Sigmoid colon (tissue), 7 donors: ENCODE data around the gene APOBEC3B. TPM values are rescaled to one million over a fixed set of nuclear protein-coding genes. Genes with fewer than 3 reads are reported as not detected.
A peak's percentile ranks its signal among the peaks of the same experiment; 100 is the strongest.
"Not testable (repeated sequence)": the region's sequence is repeated elsewhere in the genome, so short reads cannot be mapped to it uniquely, and the experiment has no call there.

Experiments used
- DNase-seq: peaks from one replicate; pipeline ENCODE4 v3.0.0-alpha.2; 2019
- H3K27ac ChIP-seq, 4 donors: fragments of 200-600 bp; sonication (generic); one replicate each; pipeline ENCODE4 v1.5.1; 2016 to 2019; ENCODE audit warnings: mild to moderate bottlenecking in 1 of 4
- H3K27me3 ChIP-seq, 3 donors: fragments of 200-600 bp; sonication (generic); one replicate each; pipeline ENCODE4 v1.5.1; 2019; ENCODE audit warnings: mild to moderate bottlenecking in 1 of 3
- H3K36me3 ChIP-seq, 4 donors: fragments of 200-600 bp; sonication (generic); one replicate each; pipeline ENCODE4 v1.5.1; 2016 to 2019
- H3K4me1 ChIP-seq, 4 donors: fragments of 200-600 bp; sonication (generic); one replicate each; pipeline ENCODE4 v1.5.1; 2017 to 2019
- H3K4me3 ChIP-seq, 4 donors: fragments of 200-600 bp; sonication (generic); one replicate each; pipeline ENCODE4 v1.5.1; 2017 to 2019; ENCODE audit warnings: mild to moderate bottlenecking in 2 of 4, moderate library complexity in 1 of 4
- H3K9me3 ChIP-seq, 4 donors: fragments of 200-600 bp in 3 of 4; sonication (generic) in 3 of 4; one replicate each; pipeline versions ENCODE4 v1.5.1 to v1.6.1; 2013 to 2019
- EP300 ChIP-seq, 4 donors: sonication (generic); formaldehyde crosslinking; IDR thresholded peaks; one replicate each; pipeline ENCODE4 v1.6.1; 2017; ENCODE audit warnings: antibody characterized with exemption in 4 of 4
- POLR2A ChIP-seq, 2 donors: fragments of 450-650 bp; IDR thresholded peaks; one replicate each; pipeline ENCODE4 v1.6.1; 2016; ENCODE audit warnings: antibody characterized with exemption in 2 of 2, mild to moderate bottlenecking in 2 of 2, moderate library complexity in 2 of 2
- POLR2AphosphoS5 ChIP-seq, 4 donors: sonication (generic); formaldehyde crosslinking; IDR thresholded peaks; one replicate each; pipeline ENCODE4 v1.6.1; 2017; ENCODE audit warnings: antibody characterized with exemption in 4 of 4
- WGBS, 2 donors: extraction: QIAGEN DNeasy Blood & Tissue Kit; methylation state at CpG; one replicate each; pipeline ENCODE4 v1.1.7; 2013; 5-methylcytosine and 5-hydroxymethylcytosine counted together
- intact Hi-C: fragments of 100-400 bp; cut with DNase I; formaldehyde crosslinking; loops from one replicate; pipeline ENCODE4 v1.15.1; 2023
- polyA plus RNA-seq, 3 donors: library from polyadenylated mRNA; stranded (reverse); fragments of 200-250 nt; gene quantifications; one replicate each; pipeline ENCODE4 v1.2.3, GENCODE V29; 2013
- total RNA-seq, 4 donors: library from RNA; depleted of rRNA; stranded (reverse); fragments of >200 nt; gene quantifications; one replicate each; pipeline ENCODE4 v1.1.0, GENCODE V29; 2016
- TF ChIP-seq, protein P1 (sequence below), 4 experiments: fragments of 450-650 bp in 3 of 4; fragments of 200-600 bp in 1 of 4; IDR thresholded peaks; one replicate each; pipeline ENCODE4 v1.5.1; 2016 to 2019; ENCODE audit warnings: antibody characterized with exemption in 4 of 4, mild to moderate bottlenecking in 3 of 4, moderate library complexity in 2 of 4
- donor health status: healthy with polysubstance abuse.
- donor health status: Bipolar disorder and iron deficiency.
- donor health status: healthy.

APOBEC3B gene
- total and polyA plus RNA-seq, 7 donors, result 0.71 to 81.6 (median 13.5) TPM; not detected in 2

DNA sequence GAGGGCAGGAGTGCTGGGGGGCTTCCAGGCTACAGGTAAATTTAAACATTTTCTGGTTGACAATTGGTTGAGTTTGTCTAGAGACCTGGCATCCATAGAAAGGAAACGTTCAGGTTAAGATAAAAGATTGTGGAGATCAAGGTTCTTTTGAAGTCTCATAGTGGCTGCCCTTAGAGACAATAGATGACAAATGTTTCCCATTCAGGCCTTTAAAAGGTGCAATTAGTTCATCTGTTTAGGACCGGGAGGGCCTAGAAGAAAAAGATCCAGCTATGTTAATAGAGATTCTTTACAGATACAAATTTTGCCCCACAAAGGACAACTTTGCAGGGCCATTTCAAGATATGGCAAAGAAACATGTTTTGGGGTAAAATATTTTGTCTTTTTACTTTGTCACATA is 54.9 kb downstream of the APOBEC3B start:
- 50 to 52% methylated on average over 2 of the region's 2 CpGs for WGBS, 2 donors
- not testable (repeated sequence) for H3K4me3 ChIP-seq

DNA sequence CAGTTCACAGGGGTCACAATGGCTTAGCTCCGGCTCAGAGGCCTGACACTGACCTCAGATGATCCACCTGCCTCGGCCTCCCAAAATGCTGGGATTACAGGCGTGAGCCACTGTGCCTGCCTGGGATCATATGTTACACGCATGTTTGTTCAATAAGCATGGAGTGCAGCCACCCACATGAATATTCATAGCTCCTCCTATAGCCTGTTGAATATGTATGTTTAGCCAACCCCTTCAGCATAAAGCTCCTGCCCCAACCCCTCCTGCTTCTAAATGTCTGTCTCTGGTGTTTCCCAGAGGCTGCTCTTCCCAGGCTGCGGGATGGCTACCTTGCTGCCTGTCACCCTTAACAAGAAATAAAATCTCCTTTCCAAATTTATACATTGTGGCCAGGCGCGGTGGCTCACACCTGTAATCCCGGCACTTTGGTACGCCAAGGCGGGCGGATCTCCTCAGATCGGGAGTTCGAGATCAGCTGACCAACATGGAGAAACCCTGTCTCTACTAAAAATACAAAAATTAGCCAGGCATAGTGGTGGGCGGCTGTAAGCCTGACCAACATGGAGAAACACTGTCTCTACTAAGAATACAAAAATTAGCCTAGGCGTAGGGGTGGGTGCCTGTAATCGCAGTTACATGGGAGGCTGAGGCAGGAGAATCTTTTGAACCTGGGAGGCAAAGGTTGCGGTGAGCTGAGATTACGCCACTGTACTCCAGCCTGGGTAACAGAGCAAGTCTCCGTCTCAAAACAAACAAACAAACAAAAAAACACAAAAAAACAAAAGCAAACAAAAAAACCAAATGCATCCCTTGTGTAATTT is 57.4 kb downstream of the APOBEC3B start:
- TF ChIP-seq POLR2A (IDR thresholded peaks at IDR 0.05) (no peak), EP300 (IDR thresholded peaks at IDR 0.05) (no peak), POLR2AphosphoS5 (IDR thresholded peaks at IDR 0.05) (no peak)
- TF ChIP-seq, protein P1, sequence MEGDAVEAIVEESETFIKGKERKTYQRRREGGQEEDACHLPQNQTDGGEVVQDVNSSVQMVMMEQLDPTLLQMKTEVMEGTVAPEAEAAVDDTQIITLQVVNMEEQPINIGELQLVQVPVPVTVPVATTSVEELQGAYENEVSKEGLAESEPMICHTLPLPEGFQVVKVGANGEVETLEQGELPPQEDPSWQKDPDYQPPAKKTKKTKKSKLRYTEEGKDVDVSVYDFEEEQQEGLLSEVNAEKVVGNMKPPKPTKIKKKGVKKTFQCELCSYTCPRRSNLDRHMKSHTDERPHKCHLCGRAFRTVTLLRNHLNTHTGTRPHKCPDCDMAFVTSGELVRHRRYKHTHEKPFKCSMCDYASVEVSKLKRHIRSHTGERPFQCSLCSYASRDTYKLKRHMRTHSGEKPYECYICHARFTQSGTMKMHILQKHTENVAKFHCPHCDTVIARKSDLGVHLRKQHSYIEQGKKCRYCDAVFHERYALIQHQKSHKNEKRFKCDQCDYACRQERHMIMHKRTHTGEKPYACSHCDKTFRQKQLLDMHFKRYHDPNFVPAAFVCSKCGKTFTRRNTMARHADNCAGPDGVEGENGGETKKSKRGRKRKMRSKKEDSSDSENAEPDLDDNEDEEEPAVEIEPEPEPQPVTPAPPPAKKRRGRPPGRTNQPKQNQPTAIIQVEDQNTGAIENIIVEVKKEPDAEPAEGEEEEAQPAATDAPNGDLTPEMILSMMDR (IDR thresholded peaks at IDR 0.05), result no peak
- DNase-seq, result no peak
- H3K27ac ChIP-seq, result peak overlapping the region; percentile 83 to 91 (median 86)
- no peaks in the 10 kb centered on the region for H3K9me3 ChIP-seq
- intact Hi-C loops, result no loop called here
- whole genome bisulfite sequencing, 2 donors, result 89 to 95% methylated on average over 19 of the region's 19 CpGs
- no peaks in the 10 kb centered on the region for H3K27me3 ChIP-seq
- H3K4me1 ChIP-seq, result peaks cover 0 to 18% (median 10%) of the 10 kb centered on the region in 4 donors
- H3K36me3 ChIP-seq, result no peaks in the 10 kb centered on the region
- H3K4me3 ChIP-seq, result peak overlapping the region in 1 of 4 donors; percentile 73

More for the DNA sequence above, 54.9 kb downstream of the APOBEC3B start:
- H3K9me3 ChIP-seq, H3K36me3 ChIP-seq, intact Hi-C loops, DNase-seq, H3K27ac ChIP-seq, H3K27me3 ChIP-seq: not testable (repeated sequence)
- peaks cover 0 to 18% (median 10%) of the 10 kb centered on the region in 4 donors for H3K4me1 ChIP-seq

- 27 to 30% methylated on average over 10 to 11 of the region's 14 CpGs for WGBS, 2 donors
- H3K9me3 ChIP-seq, intact Hi-C loops, H3K27me3 ChIP-seq, DNase-seq, H3K36me3 ChIP-seq: not testable (repeated sequence)
- peaks cover 0 to 18% (median 10%) of the 10 kb centered on the region in 4 donors for H3K4me1 ChIP-seq
- peak overlapping the region; percentile 83 to 91 (median 86) for H3K27ac ChIP-seq
- peak overlapping the region; percentile 51 to 73 (median 60) for H3K4me3 ChIP-seq
Observed at GRCh38 chr22:39040155-39040537, 58.0 kb downstream of the APOBEC3B start.

- 1% methylated on average over 20 to 21 of the region's 21 CpGs for WGBS, 2 donors
- H3K4me1 ChIP-seq, result peaks cover 0 to 18% (median 10%) of the 10 kb centered on the region in 4 donors
- intact Hi-C loops, H3K9me3 ChIP-seq, H3K27me3 ChIP-seq, H3K36me3 ChIP-seq: not testable (repeated sequence)
- peak within 1 kb of the TSS; percentile 83 to 91 (median 86) for H3K27ac ChIP-seq
- peak within 1 kb of the TSS; percentile 51 to 73 (median 60) for H3K4me3 ChIP-seq
- peak; percentile 89 for DNase-seq
- TF ChIP-seq POLR2AphosphoS5 (IDR thresholded peaks at IDR 0.05), result peak; percentile 26 to 49 (median 42)
- peak in 1 of 2 donors; percentile 15 for TF ChIP-seq POLR2A (IDR thresholded peaks at IDR 0.05)
Observed at GRCh38 chr22:39040538-39041296, 58.6 kb downstream of the APOBEC3B start, which contains the start of gene APOBEC3F. Gene APOBEC3F, plus strand, starts transcription at chr22:39040864. Its CDS starts 97 bp downstream, at chr22:39040961.

DNA sequence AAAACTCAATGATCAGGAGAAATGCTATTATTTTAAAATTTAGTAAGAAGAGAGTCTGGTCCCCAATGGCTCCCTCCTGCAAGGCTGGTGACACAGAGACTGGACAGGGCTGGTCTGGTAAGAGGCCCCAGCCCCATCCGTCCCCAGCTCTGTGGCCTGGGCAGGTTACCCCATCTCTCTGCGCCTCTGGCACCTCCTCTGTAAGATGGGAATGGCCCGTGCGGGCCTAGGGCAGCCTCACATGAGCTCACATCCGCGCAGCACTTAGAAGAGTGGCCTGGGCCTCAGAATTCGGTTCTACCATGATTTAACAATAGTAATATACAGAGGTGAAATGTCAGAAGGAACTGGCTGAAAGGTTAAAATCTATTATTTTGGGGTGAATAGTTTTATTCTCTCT is 59.8 kb downstream of the APOBEC3B start:
- Histone ChIP-seq H3K4me3 (no peak overlapping the region), H3K36me3 (peaks cover 0 to 10% (median 0%) of the 10 kb centered on the region in 4 donors), H3K9me3 (no peaks in the 10 kb centered on the region), H3K27ac (peak overlapping the region in 3 of 4 donors; percentile 85 to 91 (median 88)), H3K4me1 (peaks cover 0 to 18% (median 10%) of the 10 kb centered on the region in 4 donors), H3K27me3 (no peaks in the 10 kb centered on the region)
- no peak for DNase-seq
- TF ChIP-seq POLR2A (IDR thresholded peaks at IDR 0.05) (no peak), POLR2AphosphoS5 (IDR thresholded peaks at IDR 0.05) (no peak), EP300 (IDR thresholded peaks at IDR 0.05) (no peak)
- TF ChIP-seq, protein P1 (IDR thresholded peaks at IDR 0.05), result no peak
- WGBS, 2 donors, result 93 to 96% methylated on average over 7 of the region's 7 CpGs
- intact Hi-C loops, result no loop called here

Other genes starting within 250 kb of the APOBEC3B start
- gene SUN2, start 226.3 kb upstream of the APOBEC3B start, total RNA-seq, result 100 to 1,000 TPM; 255 to 319 (median 281) TPM
- 100 to 1,000 TPM in 1 of 3 donors, 10 to 100 TPM in 1, 1 to 10 TPM in 1; 9.2 to 132 (median 19.2) TPM for gene SUN2, start 226.3 kb upstream of the APOBEC3B start, polyA plus RNA-seq
- gene DNAL4, start 188.2 kb upstream of the APOBEC3B start, total RNA-seq, result 10 to 100 TPM in 3 of 4 donors, 1 to 10 TPM in 1; 7.9 to 15.0 (median 11.5) TPM
- 10 to 100 TPM; 18.7 to 25.8 (median 23.8) TPM for gene DNAL4, start 188.2 kb upstream of the APOBEC3B start, polyA plus RNA-seq
- gene NPTXR, start 138.3 kb upstream of the APOBEC3B start, total RNA-seq, result 10 to 100 TPM in 1 of 4 donors, 1 to 10 TPM in 3; 3.9 to 14.4 (median 5.3) TPM
- gene NPTXR, start 138.3 kb upstream of the APOBEC3B start, polyA plus RNA-seq, result 1 to 10 TPM in 1 of 3 donors, under 1 TPM in 1, not detected in 1; under 0.01 to 2.9 TPM
- gene CBX6, start 110.1 kb upstream of the APOBEC3B start, total RNA-seq, result 10 to 100 TPM; 47.2 to 90.6 (median 59.3) TPM
- 10 to 100 TPM in 1 of 3 donors, 1 to 10 TPM in 2; 4.2 to 23.8 (median 5.1) TPM for gene CBX6, start 110.1 kb upstream of the APOBEC3B start, polyA plus RNA-seq
- gene APOBEC3A, start 24.7 kb upstream of the APOBEC3B start, total RNA-seq, result under 1 TPM in 1 of 4 donors, not detected in 3; 0.36 TPM
- 10 to 100 TPM in 1 of 3 donors, 1 to 10 TPM in 1, under 1 TPM in 1; 0.60 to 67.3 (median 9.0) TPM for gene APOBEC3A, start 24.7 kb upstream of the APOBEC3B start, polyA plus RNA-seq
- gene APOBEC3C, start 31.9 kb downstream of the APOBEC3B start, total RNA-seq, result 10 to 100 TPM; 11.0 to 20.5 (median 15.3) TPM
- gene APOBEC3C, start 31.9 kb downstream of the APOBEC3B start, polyA plus RNA-seq, result 10 to 100 TPM in 2 of 3 donors, 1 to 10 TPM in 1; 5.3 to 33.6 (median 12.0) TPM
- gene APOBEC3D, start 38.8 kb downstream of the APOBEC3B start, total RNA-seq, result 1 to 10 TPM in 2 of 4 donors, under 1 TPM in 2; 0.66 to 2.1 (median 1.1) TPM
- 10 to 100 TPM in 1 of 3 donors, 1 to 10 TPM in 1, not detected in 1; 2.1 to 10.3 TPM for gene APOBEC3D, start 38.8 kb downstream of the APOBEC3B start, polyA plus RNA-seq
- 10 to 100 TPM in 1 of 4 donors, 1 to 10 TPM in 3; 3.0 to 10.2 (median 4.9) TPM for gene APOBEC3F, start 58.5 kb downstream of the APOBEC3B start, total RNA-seq
- gene APOBEC3F, start 58.5 kb downstream of the APOBEC3B start, polyA plus RNA-seq, result 1 to 10 TPM; 1.2 to 8.1 (median 4.6) TPM
- gene APOBEC3G, start 94.9 kb downstream of the APOBEC3B start, total RNA-seq, result 10 to 100 TPM; 11.0 to 17.9 (median 11.8) TPM
- gene APOBEC3G, start 94.9 kb downstream of the APOBEC3B start, polyA plus RNA-seq, result 10 to 100 TPM in 1 of 3 donors, 1 to 10 TPM in 2; 3.0 to 21.4 (median 4.6) TPM
- gene APOBEC3H, start 114.9 kb downstream of the APOBEC3B start, total RNA-seq, result not detected
- 1 to 10 TPM in 1 of 3 donors, not detected in 2; 1.5 TPM for gene APOBEC3H, start 114.9 kb downstream of the APOBEC3B start, polyA plus RNA-seq
- 100 to 1,000 TPM; 108 to 166 (median 125) TPM for gene CBX7, start 170.3 kb downstream of the APOBEC3B start, total RNA-seq
- gene CBX7, start 170.3 kb downstream of the APOBEC3B start, polyA plus RNA-seq, result 10 to 100 TPM; 10.9 to 39.0 (median 36.2) TPM